ENCODE results near the gene RNF10. TPM values are rescaled to one million over a fixed set of nuclear protein-coding genes. Genes with fewer than 3 reads are reported as not detected.

The RNF10 gene
- total RNA-seq, 1 experiment from 2014 or later, result 177 TPM

- intact Hi-C loops (cut with micrococcal nuclease; ENCODE audit: unreplicated experiment) (no loop called here), in situ Hi-C loops (cut with HindIII; ENCODE audit: low pct_unique_long_range_greater_than_20kb, low sequenced_read_pairs) (no loop called here)
- ChIA-PET CTCF (interaction anchor here (0.7 kb wide), 1 partner anchor 50 kb away, joined by 6 read pairs; no protein-coding TSS in a partner anchor), POLR2A (no interaction called here)
- H3K4me1 ChIP-seq (ENCODE audit: control insufficient read depth, insufficient read depth, low read length), result peaks cover 8% of the 10 kb centered on the region
- no TSS peak for BruUV-seq (replicated peaks)
- H3K4me3 ChIP-seq (ENCODE audit: low read depth in 2 of 2, low read length in 2 of 2), result no peak overlapping the region
- DNase-seq (ENCODE audit: low read depth, low spot score) (no peak), ATAC-seq (no peak)
- no peaks in the 10 kb centered on the region for H3K36me3 ChIP-seq (ENCODE audit: control insufficient read depth, insufficient read depth, low read length)
- no peaks in the 10 kb centered on the region for H3K27me3 ChIP-seq (ENCODE audit: control insufficient read depth, insufficient read depth, low read length)
- H3K9me3 ChIP-seq (ENCODE audit: control insufficient read depth, insufficient read depth, low read depth, low read length), result no peaks in the 10 kb centered on the region
- TF ChIP-seq, protein P1, sequence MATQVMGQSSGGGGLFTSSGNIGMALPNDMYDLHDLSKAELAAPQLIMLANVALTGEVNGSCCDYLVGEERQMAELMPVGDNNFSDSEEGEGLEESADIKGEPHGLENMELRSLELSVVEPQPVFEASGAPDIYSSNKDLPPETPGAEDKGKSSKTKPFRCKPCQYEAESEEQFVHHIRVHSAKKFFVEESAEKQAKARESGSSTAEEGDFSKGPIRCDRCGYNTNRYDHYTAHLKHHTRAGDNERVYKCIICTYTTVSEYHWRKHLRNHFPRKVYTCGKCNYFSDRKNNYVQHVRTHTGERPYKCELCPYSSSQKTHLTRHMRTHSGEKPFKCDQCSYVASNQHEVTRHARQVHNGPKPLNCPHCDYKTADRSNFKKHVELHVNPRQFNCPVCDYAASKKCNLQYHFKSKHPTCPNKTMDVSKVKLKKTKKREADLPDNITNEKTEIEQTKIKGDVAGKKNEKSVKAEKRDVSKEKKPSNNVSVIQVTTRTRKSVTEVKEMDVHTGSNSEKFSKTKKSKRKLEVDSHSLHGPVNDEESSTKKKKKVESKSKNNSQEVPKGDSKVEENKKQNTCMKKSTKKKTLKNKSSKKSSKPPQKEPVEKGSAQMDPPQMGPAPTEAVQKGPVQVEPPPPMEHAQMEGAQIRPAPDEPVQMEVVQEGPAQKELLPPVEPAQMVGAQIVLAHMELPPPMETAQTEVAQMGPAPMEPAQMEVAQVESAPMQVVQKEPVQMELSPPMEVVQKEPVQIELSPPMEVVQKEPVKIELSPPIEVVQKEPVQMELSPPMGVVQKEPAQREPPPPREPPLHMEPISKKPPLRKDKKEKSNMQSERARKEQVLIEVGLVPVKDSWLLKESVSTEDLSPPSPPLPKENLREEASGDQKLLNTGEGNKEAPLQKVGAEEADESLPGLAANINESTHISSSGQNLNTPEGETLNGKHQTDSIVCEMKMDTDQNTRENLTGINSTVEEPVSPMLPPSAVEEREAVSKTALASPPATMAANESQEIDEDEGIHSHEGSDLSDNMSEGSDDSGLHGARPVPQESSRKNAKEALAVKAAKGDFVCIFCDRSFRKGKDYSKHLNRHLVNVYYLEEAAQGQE (IDR thresholded peaks at IDR 0.05; ENCODE audit: insufficient read depth in 1 of 2, low read depth in 2 of 2, low read length in 1 of 2), result no peak
- TF ChIP-seq POLR2AphosphoS5 (IDR thresholded peaks at IDR 0.05; ENCODE audit: low read depth, low read length), result no peak
- TF ChIP-seq CTCF (IDR thresholded peaks at IDR 0.05), result no peak
- TF ChIP-seq TCF7L2 (IDR thresholded peaks at IDR 0.05; ENCODE audit: low read depth, low read length), result no peak
- TF ChIP-seq SIN3A (IDR thresholded peaks at IDR 0.05; ENCODE audit: borderline replicate concordance, insufficient read depth, low read depth, low read length), result no peak
- H3K27ac ChIP-seq (ENCODE audit: low read length), result no peak overlapping the region
These were observed 63.7 kb downstream of the RNF10 start for GRCh38 chr12:120597861-120598260.

- H3K4me3 ChIP-seq (ENCODE audit: low read depth in 2 of 2, low read length in 2 of 2), result peak overlapping the region in 1 of 2 experiments; percentile 12; a peak in 2 of 4 replicates
- no peak overlapping the region for H3K27ac ChIP-seq (ENCODE audit: low read length)
- no peaks in the 10 kb centered on the region for H3K36me3 ChIP-seq (ENCODE audit: control insufficient read depth, insufficient read depth, low read length)
- peaks cover 8% of the 10 kb centered on the region for H3K4me1 ChIP-seq (ENCODE audit: control insufficient read depth, insufficient read depth, low read length)
- ChIA-PET POLR2A (no interaction called here), CTCF (interaction anchor here (0.7 kb wide), 1 partner anchor 49 kb away, joined by 6 read pairs; no protein-coding TSS in a partner anchor)
- DNase-seq (ENCODE audit: low read depth, low spot score) (no peak), ATAC-seq (peak; percentile 86)
- no TSS peak for BruUV-seq (replicated peaks)
- no peaks in the 10 kb centered on the region for H3K27me3 ChIP-seq (ENCODE audit: control insufficient read depth, insufficient read depth, low read length)
- H3K9me3 ChIP-seq (ENCODE audit: control insufficient read depth, insufficient read depth, low read depth, low read length), result no peaks in the 10 kb centered on the region
- TF ChIP-seq POLR2AphosphoS5 (IDR thresholded peaks at IDR 0.05; ENCODE audit: low read depth, low read length), result no peak
- TF ChIP-seq SIN3A (IDR thresholded peaks at IDR 0.05; ENCODE audit: borderline replicate concordance, insufficient read depth, low read depth, low read length), result no peak
- TF ChIP-seq, protein P1 (IDR thresholded peaks at IDR 0.05; ENCODE audit: insufficient read depth in 1 of 2, low read depth in 2 of 2, low read length in 1 of 2), result no peak
- TF ChIP-seq CTCF (IDR thresholded peaks at IDR 0.05), result no peak
- no peak for TF ChIP-seq TCF7L2 (IDR thresholded peaks at IDR 0.05; ENCODE audit: low read depth, low read length)
- intact Hi-C loops (cut with micrococcal nuclease; ENCODE audit: unreplicated experiment), result no loop called here
- in situ Hi-C loops (cut with HindIII; ENCODE audit: low pct_unique_long_range_greater_than_20kb, low sequenced_read_pairs), result no loop called here
These were observed 64.7 kb downstream of the RNF10 start for GRCh38 chr12:120598674-120599463.

Measured in Panc1 (cell line).